Measurements from ENCODE around the gene C1QA.

- peak; percentile 80 to 86 for TF ChIP-seq CTCF (conservative IDR thresholded peaks at IDR 0.05 in 1 of 2, IDR thresholded peaks at IDR 0.05 in 1 of 2; ENCODE audit: low read depth in 1 of 2, low read length in 2 of 2)
- no peak for TF ChIP-seq EZH2 (IDR thresholded peaks at IDR 0.05; ENCODE audit: low read length, missing control alignments)
These were observed 37.3 kb downstream of the C1QA start for GRCh38 chr1:22673486-22674409.

Measured in fibroblast of lung (primary cell).